ENCODE results near the gene RUNDC3A. TPM values are rescaled to one million over a fixed set of nuclear protein-coding genes. Genes with fewer than 3 reads are reported as not detected.
"Not testable (repeated sequence)": the region's sequence is repeated elsewhere in the genome, so short reads cannot be mapped to it uniquely, and the experiment has no call there.

Gene RUNDC3A
- polyA plus RNA-seq, 10 donors, result 1.2 to 11.0 (median 2.0) TPM

DNA sequence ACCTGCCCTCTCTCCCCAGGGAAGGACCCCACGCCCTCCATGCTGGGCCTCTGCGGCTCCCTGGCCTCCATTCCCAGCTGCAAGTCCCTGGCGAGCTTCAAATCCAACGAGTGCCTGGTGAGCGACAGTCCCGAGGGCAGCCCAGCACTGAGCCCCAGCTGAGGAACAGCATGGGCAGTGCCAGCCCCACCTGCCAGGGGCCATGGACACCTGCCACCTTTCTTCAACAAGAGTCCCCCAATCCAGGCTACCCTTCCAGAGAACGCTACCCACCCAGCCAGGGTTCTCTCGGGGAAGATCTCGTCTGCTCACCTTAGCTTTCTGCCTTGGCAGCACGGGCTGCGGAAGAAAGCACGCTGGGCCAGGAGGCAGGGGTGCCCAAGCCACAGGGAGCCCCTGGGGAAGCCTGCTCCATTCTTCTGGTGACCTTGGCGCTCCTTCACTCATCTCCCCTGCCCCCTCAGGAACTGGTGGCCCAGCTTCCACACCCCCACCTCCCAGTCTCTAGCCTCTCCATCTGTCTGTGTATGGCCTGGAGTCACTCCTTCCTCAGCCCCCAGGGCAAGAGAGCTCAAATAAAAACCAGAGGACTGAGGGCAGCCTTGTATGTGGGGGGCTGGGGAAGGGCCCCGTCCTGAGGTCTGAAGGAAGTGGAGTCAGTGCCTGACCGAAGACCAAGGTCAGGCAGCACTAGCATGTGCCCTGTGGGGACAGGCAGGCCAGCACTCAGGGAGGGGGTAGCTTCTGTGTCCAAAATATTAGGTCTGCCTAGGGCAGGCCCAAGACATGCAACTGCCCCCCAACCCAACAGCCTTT, 9.9 kb downstream of the RUNDC3A start:
- DNase-seq, result no peak

DNA sequence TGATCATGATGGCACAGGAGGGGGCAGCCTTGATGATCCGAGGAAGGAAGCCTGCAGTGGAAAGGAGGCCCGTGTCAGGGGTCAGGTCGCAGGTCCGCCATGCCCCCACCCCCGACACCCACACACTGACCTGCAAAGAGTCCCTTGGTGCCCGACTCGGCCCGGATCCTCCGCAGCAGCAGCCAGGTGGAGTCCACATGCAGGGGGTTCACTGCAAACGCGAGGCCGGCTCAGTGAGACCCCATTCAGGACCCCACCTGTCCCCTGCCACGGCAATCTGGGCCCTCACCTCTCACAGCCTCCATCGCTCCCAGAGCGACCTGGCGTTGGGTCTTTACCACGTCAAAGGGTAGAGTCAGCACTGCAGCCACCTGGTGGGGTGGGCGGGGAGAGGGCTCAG, 11.7 kb downstream of the RUNDC3A start:
- DNase-seq, result no peak

DNA sequence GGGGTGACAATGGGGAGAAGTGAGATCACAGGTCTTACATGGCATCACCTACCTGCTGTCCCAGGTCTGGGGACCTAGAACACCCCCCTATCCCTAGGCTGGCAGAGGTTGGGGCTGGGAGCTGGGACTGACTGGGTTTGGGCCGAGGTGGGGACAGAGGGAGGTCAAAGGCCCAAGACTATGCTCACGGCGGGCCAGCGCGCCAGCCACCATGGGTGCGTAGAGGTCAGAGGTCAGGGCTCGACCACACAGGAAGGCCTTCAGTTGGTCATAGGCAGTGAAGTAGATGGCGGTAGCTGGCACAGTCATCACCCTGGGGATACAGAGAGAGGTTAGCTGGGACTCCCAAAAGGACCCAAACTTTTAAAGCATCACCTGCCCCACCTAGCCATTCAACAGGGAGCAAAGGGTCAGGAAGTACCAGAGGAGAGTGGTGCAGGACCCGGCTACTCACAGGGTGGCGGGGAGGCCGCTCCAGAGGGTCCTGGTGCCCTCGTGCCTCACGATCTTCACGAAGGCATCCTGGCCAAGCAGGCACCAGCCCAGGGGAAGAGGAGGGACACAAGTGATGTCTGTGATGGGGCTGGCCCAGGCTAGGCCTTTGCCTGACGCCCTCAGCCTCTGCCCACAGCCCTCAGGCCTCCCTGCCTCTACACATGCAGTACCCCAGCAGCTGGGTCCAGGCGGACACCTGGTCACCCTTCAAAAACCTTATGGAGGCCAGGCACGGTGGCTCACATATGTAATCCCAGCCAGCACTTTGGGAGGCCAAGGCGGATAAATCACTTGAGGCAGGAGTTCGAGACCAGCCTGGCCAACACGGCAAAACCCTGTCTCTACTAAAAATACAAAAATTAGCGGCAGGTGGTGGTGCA, 13.1 kb downstream of the RUNDC3A start:
- DNase-seq, result no peak

DNA sequence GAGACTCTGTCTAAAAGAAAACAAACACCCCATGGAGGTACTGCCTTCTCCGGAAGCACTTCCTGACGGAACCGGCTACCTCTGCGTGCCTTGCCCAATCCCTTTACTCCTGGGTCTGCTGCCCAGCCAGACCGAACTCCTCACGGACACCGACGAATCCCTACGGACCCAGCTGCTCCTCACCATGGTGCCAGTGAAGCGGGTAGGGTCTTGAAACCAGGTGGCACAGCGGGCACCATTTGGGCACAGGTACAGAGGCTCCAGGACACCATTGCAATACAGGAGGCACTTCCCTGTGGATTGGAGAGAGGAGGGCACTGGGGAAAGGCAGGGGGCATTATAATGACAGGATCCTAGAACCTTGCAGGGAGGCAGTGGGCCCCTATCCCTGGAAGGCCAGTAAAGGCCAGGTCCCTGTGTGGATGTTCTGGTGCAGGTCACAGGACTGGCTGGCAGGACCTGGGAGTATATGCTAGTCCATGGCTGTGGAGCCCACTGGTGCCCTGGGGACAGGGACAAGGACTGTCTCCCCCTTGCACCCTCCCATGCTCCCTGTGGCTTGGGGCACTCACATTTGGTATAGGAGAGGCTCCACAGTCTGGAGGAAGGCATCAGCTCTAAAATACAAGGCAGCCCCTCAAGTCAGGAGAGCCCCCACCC, 14.0 kb downstream of the RUNDC3A start:
- no peak for DNase-seq

DNA sequence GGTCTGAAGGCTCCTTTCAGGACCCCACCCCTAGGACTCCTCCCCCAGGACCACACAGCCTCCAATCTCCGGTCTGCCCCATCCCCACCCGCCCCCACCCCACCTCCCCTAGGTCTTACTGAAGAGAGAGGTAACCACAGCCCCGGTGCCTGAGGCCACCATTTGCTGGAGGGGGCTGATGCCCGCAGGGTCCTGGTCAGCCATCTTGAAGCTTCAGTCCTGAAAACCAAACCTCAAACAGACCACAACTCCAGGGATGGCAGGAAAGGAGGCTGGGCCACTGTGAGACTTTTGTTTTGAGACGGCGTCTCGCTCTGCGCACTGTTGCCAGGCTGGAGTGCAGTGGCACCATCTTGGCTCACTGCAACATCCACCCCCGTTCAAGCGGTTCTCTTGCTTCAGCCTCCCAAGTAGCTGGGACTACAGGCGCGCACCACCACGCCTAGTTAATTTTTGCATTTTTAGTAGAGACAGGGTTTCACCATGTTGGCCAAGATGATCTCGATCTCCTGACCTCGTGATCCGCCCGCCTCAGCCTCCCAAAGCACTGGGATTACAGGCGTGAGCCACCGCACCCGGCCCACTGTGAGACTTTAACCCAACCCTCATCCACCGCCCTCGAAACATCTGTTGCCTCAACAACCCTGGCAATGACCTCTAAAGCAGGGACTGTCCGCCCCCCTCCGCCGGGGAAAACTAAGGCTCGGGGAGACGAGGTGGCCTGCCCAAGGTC, 15.1 kb downstream of the RUNDC3A start:
- DNase-seq, result no peak

DNA sequence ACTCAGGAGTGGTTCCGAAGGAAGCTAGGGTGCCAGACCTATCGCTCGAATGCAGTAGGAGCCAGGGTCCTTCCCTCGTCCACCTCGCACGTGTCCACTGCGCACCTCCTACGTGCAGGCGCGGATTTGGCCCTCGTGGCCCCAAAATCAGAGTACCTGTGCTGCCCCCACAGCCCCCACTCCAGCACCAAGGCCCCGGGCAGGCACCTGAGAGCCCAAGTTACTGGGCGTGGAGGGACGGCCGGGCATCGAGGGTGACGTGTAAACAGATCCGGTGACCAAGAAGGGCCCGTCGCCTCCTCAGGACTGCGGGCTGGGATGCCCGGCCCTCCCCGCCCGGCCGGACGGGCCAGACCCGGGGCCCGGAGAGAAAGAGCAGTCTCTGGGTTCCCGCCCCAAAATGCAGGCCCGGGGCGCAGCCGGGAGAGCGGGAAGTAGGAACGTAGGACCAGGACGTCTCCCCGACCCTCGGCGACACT, 15.7 kb downstream of the RUNDC3A start:
- DNase-seq, result no peak

DNA sequence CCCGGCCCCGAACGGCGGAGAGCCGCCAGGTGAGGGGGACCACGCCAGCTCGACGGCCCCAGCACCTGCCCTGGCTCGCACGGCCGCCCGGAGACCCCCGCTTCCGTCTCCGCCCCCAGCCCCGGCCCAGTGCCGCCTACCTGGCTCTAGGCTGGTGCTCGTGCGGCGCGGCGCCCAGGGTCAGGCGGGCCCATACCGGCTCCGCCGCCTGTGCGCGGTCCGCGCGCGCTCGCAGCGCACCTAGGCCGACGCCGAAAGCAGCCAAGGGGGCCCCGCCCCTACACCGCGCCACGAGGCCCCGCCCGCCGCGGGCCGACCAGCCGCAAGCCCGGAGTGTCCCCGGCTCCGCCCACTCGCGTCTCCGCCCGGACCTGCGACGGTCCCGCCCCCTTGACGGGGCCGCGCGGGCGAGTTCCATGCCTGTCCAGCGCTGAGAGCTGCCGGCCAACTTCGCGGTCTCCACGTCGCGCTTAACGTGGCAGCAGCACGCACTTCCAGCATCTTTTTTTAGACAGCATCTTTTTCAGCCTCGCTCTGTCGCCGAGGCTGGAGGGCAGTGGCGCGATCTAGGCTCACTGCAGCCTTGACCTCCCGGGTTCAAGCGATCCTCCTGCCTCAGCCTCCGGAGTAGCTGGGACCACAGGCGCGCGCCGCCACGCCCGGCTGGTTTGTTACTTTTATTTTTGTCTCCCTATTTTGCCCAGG, 16.3 kb downstream of the RUNDC3A start, which contains the start of gene SLC25A39:
TSS of gene SLC25A39 (minus strand) at position 253 of the 705 bp plus-strand sequence. CDS start 1,261 bp downstream, outside the sequence.
- DNase-seq, result peak; percentile 93 to 97 (median 95)

DNA sequence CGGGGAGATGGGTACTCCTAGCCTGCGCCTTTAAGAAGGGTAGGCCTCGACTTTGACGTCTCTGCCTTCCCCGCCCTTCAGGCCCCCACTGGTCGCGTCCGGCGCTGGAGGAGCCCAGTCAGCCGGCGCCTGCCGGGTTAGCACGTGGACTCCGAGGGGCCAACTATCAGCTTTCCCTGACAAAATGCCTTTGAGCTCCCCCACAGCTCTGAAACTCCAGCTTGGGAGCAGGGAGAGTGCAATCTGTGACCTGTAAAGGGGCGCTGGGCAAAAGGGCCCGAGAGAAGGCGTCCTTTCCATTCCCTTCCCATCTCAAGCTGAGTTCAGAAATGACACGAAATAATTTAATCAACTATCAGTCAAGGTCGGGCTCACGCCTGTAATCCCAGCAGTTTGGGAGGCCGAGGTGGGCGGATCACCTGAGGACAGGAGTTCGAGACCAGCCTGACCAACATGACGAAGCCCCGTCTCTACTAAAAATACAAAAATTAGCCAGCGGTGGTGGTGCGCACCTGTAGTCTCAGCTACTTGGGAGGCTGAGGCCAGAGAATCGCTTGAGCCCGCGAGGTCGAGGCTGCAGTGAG, 18.6 kb downstream of the RUNDC3A start:
- DNase-seq, result peak; percentile 96 to 98 (median 98)

DNA sequence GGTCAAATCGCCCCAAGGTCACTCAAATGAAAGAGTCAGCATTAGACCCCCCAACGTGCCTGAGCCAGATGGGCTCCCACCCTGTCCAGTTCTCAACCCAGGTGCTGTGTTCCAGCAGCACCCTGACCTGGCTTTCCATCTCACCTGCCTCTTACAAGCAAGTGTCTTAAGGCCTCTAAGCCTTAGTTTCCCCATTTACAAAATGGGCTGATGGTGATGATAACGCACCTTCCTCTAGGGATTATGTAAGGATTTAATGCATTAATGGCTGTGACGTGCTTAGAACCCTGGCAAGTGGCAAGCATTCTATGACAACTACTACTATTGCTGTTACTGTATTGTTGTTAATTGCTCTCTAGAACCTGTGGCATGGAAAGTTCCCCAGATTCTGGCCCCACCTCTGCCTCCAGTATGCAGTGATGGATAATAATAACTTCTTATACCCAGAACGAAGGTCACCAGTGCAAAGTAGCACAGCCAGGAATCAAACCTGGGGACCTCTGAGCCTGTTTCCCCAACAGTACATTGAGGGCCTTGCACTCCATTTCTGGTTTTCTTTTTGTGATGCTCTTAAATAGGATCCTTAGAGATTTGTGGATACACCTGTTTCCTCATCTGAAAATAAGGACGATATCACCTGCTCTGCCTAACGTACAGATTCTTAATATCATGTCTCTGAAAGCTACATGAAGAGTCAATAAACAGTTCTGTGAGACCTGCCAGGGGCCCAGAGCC, 19.5 kb downstream of the RUNDC3A start:
- no peak for DNase-seq

DNA sequence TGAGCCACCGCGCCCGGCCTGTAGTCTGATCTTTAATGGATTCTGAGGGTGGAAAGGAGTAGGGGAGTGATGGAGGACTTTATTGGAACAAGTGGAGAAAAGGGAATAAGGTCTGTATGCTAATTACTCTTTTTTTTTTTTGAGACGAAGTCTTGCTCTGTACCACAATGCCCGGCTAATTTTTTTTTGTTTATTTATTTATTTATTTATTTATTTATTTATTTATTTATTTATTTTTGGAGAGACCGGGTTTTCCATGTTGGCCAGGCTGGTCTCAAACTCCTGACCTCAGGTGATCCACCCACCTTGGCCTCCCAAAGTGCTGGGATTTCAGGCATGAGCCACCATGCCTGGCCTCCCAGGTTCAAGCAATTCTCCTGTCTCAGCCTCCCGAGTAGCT, 21.1 kb downstream of the RUNDC3A start:
- DNase-seq, result not testable (repeated sequence)

DNA sequence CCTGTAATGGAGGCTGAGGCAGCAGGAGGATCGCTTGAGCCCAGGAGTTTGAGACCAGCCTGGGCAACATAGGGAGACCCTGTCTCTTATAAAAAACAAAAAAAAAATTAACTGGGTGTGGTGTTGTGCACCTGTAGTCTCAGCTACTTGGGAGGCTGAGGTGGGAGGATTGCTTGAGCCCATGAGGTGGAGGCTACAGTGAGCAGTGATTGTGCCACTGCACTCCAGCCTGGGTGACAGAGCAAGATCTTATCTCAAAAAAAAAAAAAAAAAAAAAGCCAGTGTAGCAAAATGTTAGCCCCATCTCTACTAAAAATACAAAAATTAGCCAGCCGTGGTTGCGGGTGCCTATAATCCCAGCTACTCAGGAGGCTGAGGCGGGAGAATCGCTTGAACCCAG, 21.9 kb downstream of the RUNDC3A start:
- not testable (repeated sequence) for DNase-seq

DNA sequence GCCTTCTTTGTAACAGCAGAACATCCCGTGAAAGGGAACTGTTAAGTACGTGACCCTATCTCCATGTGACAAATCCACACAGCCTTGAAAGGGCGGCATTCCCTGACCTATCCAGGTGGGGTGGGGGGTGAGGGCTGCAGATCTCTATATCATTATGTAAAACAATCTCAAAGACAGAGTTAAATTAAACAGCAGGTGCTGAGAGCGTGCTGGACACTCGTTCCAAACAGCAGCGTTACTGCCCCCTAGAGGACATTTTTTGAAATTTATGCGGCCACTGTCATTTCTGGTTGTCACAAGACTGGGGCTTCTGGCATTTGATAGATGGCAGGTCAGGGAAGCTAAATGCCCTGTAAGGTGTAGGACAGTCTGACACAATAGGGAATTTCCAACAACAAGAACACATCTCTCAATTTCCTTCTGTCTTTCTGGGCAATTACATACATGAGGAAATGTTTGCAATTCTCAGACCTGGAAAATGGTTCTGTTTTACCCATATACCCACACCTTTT, 22.9 kb downstream of the RUNDC3A start:
- peak; percentile 78 to 86 (median 81) for DNase-seq

DNA sequence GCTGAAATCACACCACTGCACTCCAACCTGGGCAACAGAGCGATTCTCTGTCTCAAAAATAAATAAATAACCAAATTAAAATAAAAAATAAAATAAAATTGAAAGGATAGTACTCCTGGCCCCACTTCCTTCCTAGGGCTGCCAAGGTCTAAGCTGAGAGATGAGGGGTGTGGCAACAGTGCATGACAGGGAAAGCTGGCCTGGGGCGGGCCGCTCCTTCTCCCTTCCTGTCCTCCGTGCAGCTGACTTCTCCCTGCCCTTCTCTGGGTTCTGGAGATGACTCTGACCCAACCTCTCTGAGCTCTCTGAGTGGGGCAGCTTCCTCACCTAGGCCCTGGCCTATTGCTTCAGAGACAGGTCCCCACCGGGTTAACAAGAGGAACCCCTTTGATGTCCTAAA, 25.0 kb downstream of the RUNDC3A start:
- no peak for DNase-seq

DNA sequence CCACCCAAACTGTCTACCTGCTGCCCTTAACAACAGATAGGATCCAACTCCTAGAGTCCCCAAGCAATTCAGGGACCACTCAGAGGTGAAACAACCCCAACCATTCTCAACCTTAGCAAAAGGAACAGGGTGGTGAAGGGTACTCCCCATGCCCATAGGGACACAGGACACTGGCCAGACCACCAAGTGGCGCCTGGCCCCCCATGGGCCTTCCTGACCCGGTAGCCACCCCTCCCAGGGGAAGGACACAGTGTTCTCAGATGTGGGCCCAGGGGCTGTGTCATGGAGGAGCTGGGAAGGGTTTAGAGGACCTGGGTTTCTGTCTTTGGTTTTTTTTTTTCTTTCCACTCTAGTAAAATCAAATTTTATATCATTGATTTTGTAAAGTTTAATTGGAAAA, 25.9 kb downstream of the RUNDC3A start:
- no peak for DNase-seq

DNA sequence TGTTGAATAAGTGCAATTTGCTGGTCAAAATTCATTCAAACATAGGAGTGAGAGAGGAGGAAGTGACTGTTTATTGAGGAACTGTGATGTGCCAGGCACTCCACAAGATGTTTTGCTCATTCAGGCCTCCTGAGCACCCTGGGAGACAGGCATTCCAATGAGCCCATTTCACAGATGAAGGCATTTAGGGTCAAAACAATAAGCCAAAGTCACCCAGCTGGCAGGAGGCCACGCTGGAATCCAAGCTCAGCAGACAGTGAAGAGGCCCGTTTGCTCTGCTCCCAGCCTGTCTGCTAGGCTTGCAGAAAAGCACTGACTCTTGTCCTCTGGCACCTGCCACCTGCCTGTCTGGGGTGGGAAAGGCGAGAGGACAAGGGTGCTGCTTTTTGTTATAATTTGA, 26.3 kb downstream of the RUNDC3A start:
- DNase-seq, result no peak

DNA sequence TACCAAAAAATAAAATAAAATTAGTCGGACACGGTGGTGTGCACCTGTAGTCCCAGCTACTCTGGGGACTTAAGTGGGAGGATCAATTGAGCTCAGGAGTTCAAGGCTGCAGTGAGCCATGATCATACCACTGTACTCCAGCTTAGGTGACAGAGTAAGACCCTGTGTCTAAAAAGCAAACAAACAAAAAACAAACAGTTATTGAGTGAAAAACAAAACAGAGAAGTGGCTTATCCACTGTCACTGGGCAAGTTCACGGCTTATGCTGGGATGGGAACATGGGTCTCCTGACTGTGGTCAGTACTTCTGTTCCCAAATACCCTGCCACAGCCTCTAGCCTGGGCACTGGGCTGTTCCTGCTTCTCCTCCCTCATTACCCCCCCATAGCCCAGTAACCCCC, 27.2 kb downstream of the RUNDC3A start:
- no peak for DNase-seq

DNA sequence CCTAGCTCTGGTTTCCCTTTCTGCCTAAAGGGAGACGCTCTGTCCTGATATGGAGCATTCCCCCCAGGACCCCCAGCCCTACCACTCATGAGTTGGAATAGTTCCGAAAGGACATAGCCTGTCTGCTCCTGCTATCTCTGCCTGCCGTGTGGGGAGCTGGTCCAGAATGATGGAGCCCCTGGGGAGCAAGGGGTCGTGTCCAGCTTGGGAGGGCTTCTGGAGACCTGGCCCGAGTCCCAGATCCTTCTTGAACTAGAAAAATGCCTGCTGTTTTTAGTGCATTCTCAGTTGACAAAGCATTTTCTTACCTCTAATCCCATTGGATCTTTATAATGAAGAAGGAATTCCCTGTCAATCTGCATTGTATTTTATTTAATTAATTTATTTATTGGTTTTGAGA, 27.6 kb downstream of the RUNDC3A start:
- DNase-seq, result no peak

DNA sequence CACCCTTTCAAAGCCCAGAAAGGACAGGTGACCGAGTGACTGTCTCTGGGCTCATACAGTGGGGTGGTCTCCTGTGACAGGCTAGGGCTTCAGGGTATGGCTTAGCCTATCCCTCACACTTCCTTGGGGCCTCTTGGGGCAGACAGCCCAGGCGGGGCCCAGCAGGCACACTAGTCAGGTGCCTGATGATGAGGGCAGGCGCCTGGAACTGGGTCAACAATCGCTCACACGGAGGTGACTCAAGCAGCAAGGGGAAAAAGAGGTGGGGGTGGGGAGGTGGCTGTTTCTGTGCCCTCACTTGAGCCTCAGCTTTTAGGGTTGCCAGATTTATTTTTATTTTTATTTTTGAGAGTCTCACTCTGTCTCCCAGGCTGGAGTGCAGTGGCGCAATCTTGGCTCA, 30.3 kb downstream of the RUNDC3A start:
- no peak for DNase-seq

DNA sequence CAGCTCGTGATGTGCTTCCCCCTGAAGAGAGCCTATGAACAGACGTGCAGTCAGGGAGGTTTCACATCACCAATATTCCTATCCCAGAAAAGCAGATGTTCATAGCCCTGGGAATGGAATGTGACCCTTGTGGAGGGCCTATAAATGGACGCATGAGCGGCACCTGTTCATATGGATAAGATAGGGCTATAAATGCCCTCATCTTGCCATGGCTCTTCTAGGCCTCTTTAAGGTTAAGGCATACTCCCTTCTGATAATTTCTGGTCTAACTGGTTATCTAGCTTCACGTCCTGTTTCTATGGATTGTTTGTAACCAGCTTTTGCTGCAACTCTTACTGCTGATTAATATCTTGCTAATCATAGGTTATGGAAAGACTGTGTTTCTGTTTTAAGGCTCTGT, 32.2 kb downstream of the RUNDC3A start:
- DNase-seq, result not testable (repeated sequence)

All from muscle of back (tissue), 11 donors.